Measurements from ENCODE around the gene ADAMTS2.

Gene ADAMTS2

GRCh38 chr5:179207470-179207869 is 137.8 kb downstream of the ADAMTS2 start:
- H3K18ac ChIP-seq (ENCODE audit: low read depth in 1 of 2, low read length in 2 of 2) = no peak overlapping the region
- H2BK12ac ChIP-seq (ENCODE audit: low read length in 2 of 2) = peak overlapping the region in 1 of 2 experiments; percentile 75
- peaks cover 3% of the 10 kb centered on the region for H3K4me1 ChIP-seq (ENCODE audit: control insufficient read depth, insufficient read depth, low read depth, low read length)
- H3K9ac ChIP-seq (ENCODE audit: low read length) = no peak overlapping the region
- H3K23ac ChIP-seq (ENCODE audit: low read length in 2 of 2) = no peak overlapping the region
- H2BK15ac ChIP-seq (ENCODE audit: low read depth, poor library complexity, severe bottlenecking) = no peak overlapping the region
- peaks cover 0 to 27% of the 10 kb centered on the region in 2 experiments for H3K36me3 ChIP-seq (ENCODE audit: control insufficient read depth in 1 of 2, insufficient read depth in 2 of 2, low read depth in 1 of 2, low read length in 2 of 2)
- H2AFZ ChIP-seq (ENCODE audit: low read depth, low read length) = no peak overlapping the region
- H2BK5ac ChIP-seq (ENCODE audit: low read depth, low read length, poor library complexity, severe bottlenecking) = peak overlapping the region; percentile 25
- H3K9me3 ChIP-seq (ENCODE audit: control insufficient read depth, low read length) = no peaks in the 10 kb centered on the region
- no peak overlapping the region for H3K27ac ChIP-seq (ENCODE audit: low read length, poor library complexity, severe bottlenecking)
- no peak overlapping the region for H3K4ac ChIP-seq (ENCODE audit: low read depth in 1 of 2, low read length in 2 of 2)
- no peak overlapping the region for H3K14ac ChIP-seq (ENCODE audit: low read length in 2 of 2)
- H4K91ac ChIP-seq (ENCODE audit: low read length) = peak overlapping the region; percentile 72
- H3K4me3 ChIP-seq (ENCODE audit: insufficient read depth in 1 of 2, low read depth in 1 of 2, low read length in 2 of 2) = no peak overlapping the region
- H3K4me2 ChIP-seq (ENCODE audit: low read length, poor library complexity, severe bottlenecking) = no peak overlapping the region
- no peak for DNase-seq
- no peak overlapping the region for H2BK120ac ChIP-seq (ENCODE audit: low read depth, low read length)
- H3K27me3 ChIP-seq (ENCODE audit: control insufficient read depth in 1 of 2, insufficient read depth in 1 of 2, low read length in 2 of 2) = no peaks in the 10 kb centered on the region
- no peak overlapping the region for H4K8ac ChIP-seq (ENCODE audit: low read length)
- H2AK5ac ChIP-seq (ENCODE audit: low read length, severe bottlenecking) = no peak overlapping the region
- 89% methylated on average over 20 of the region's 20 CpGs for WGBS
- no peaks in the 10 kb centered on the region for H3K79me1 ChIP-seq (replicated peaks; ENCODE audit: low read length, poor library complexity, severe bottlenecking)

GRCh38 chr5:179206366-179206765 is 138.9 kb downstream of the ADAMTS2 start:
- Histone ChIP-seq H3K18ac (ENCODE audit: low read depth in 1 of 2, low read length in 2 of 2) (no peak overlapping the region), H3K4me2 (ENCODE audit: low read length, poor library complexity, severe bottlenecking) (no peak overlapping the region), H3K14ac (ENCODE audit: low read length in 2 of 2) (peak overlapping the region in 1 of 2 experiments; percentile 26), H4K91ac (ENCODE audit: low read length) (peak overlapping the region; percentile 16), H3K4me1 (ENCODE audit: control insufficient read depth, insufficient read depth, low read depth, low read length) (peaks cover 3% of the 10 kb centered on the region), H4K8ac (ENCODE audit: low read length) (no peak overlapping the region), H3K23ac (ENCODE audit: low read length in 2 of 2) (no peak overlapping the region), H2BK15ac (ENCODE audit: low read depth, poor library complexity, severe bottlenecking) (peak overlapping the region; percentile 20), H3K36me3 (ENCODE audit: control insufficient read depth in 1 of 2, insufficient read depth in 2 of 2, low read depth in 1 of 2, low read length in 2 of 2) (peaks cover 0 to 34% of the 10 kb centered on the region in 2 experiments), H3K9ac (ENCODE audit: low read length) (no peak overlapping the region), H2AK5ac (ENCODE audit: low read length, severe bottlenecking) (no peak overlapping the region), H3K4ac (ENCODE audit: low read depth in 1 of 2, low read length in 2 of 2) (no peak overlapping the region), H3K27ac (ENCODE audit: low read length, poor library complexity, severe bottlenecking) (no peak overlapping the region), H3K4me3 (ENCODE audit: insufficient read depth in 1 of 2, low read depth in 1 of 2, low read length in 2 of 2) (no peak overlapping the region), H3K79me1 (replicated peaks; ENCODE audit: low read length, poor library complexity, severe bottlenecking) (no peaks in the 10 kb centered on the region), H3K9me3 (ENCODE audit: control insufficient read depth, low read length) (no peaks in the 10 kb centered on the region), H2AFZ (ENCODE audit: low read depth, low read length) (no peak overlapping the region), H3K27me3 (ENCODE audit: control insufficient read depth in 1 of 2, insufficient read depth in 1 of 2, low read length in 2 of 2) (no peaks in the 10 kb centered on the region), H2BK5ac (ENCODE audit: low read depth, low read length, poor library complexity, severe bottlenecking) (no peak overlapping the region), H2BK120ac (ENCODE audit: low read depth, low read length) (no peak overlapping the region), H2BK12ac (ENCODE audit: low read length in 2 of 2) (no peak overlapping the region)
- DNase-seq = no peak
- 90% methylated on average over 8 of the region's 8 CpGs for WGBS

- Histone ChIP-seq H3K27me3 (ENCODE audit: control insufficient read depth in 1 of 2, insufficient read depth in 1 of 2, low read length in 2 of 2) (no peaks in the 10 kb centered on the region), H3K14ac (ENCODE audit: low read length in 2 of 2) (no peak overlapping the region), H3K4me1 (ENCODE audit: control insufficient read depth, insufficient read depth, low read depth, low read length) (peaks cover 3% of the 10 kb centered on the region), H3K4me3 (ENCODE audit: insufficient read depth in 1 of 2, low read depth in 1 of 2, low read length in 2 of 2) (no peak overlapping the region), H3K4ac (ENCODE audit: low read depth in 1 of 2, low read length in 2 of 2) (no peak overlapping the region), H2AFZ (ENCODE audit: low read depth, low read length) (no peak overlapping the region), H4K8ac (ENCODE audit: low read length) (no peak overlapping the region), H3K79me1 (replicated peaks; ENCODE audit: low read length, poor library complexity, severe bottlenecking) (no peaks in the 10 kb centered on the region), H3K27ac (ENCODE audit: low read length, poor library complexity, severe bottlenecking) (no peak overlapping the region), H3K9ac (ENCODE audit: low read length) (no peak overlapping the region), H4K91ac (ENCODE audit: low read length) (no peak overlapping the region), H2BK15ac (ENCODE audit: low read depth, poor library complexity, severe bottlenecking) (no peak overlapping the region), H3K9me3 (ENCODE audit: control insufficient read depth, low read length) (no peaks in the 10 kb centered on the region), H3K4me2 (ENCODE audit: low read length, poor library complexity, severe bottlenecking) (no peak overlapping the region), H2BK12ac (ENCODE audit: low read length in 2 of 2) (no peak overlapping the region), H3K23ac (ENCODE audit: low read length in 2 of 2) (no peak overlapping the region), H3K36me3 (ENCODE audit: control insufficient read depth in 1 of 2, insufficient read depth in 2 of 2, low read depth in 1 of 2, low read length in 2 of 2) (peaks cover 0 to 39% of the 10 kb centered on the region in 2 experiments), H2BK120ac (ENCODE audit: low read depth, low read length) (no peak overlapping the region), H3K18ac (ENCODE audit: low read depth in 1 of 2, low read length in 2 of 2) (no peak overlapping the region), H2BK5ac (ENCODE audit: low read depth, low read length, poor library complexity, severe bottlenecking) (no peak overlapping the region), H2AK5ac (ENCODE audit: low read length, severe bottlenecking) (no peak overlapping the region)
- DNase-seq = no peak
- WGBS = 88% methylated on average over 12 of the region's 12 CpGs
These were observed 140.0 kb downstream of the ADAMTS2 start for GRCh38 chr5:179205277-179205676.

- Histone ChIP-seq H3K36me3 (ENCODE audit: control insufficient read depth in 1 of 2, insufficient read depth in 2 of 2, low read depth in 1 of 2, low read length in 2 of 2) (peaks cover 0 to 39% of the 10 kb centered on the region in 2 experiments), H3K9ac (ENCODE audit: low read length) (no peak overlapping the region), H3K4ac (ENCODE audit: low read depth in 1 of 2, low read length in 2 of 2) (no peak overlapping the region), H2AFZ (ENCODE audit: low read depth, low read length) (no peak overlapping the region), H3K4me2 (ENCODE audit: low read length, poor library complexity, severe bottlenecking) (no peak overlapping the region), H3K23ac (ENCODE audit: low read length in 2 of 2) (no peak overlapping the region), H3K27me3 (ENCODE audit: control insufficient read depth in 1 of 2, insufficient read depth in 1 of 2, low read length in 2 of 2) (no peaks in the 10 kb centered on the region), H4K8ac (ENCODE audit: low read length) (no peak overlapping the region), H3K79me1 (replicated peaks; ENCODE audit: low read length, poor library complexity, severe bottlenecking) (no peaks in the 10 kb centered on the region), H4K91ac (ENCODE audit: low read length) (no peak overlapping the region), H2BK120ac (ENCODE audit: low read depth, low read length) (no peak overlapping the region), H2BK12ac (ENCODE audit: low read length in 2 of 2) (no peak overlapping the region), H2BK5ac (ENCODE audit: low read depth, low read length, poor library complexity, severe bottlenecking) (no peak overlapping the region), H3K4me3 (ENCODE audit: insufficient read depth in 1 of 2, low read depth in 1 of 2, low read length in 2 of 2) (no peak overlapping the region), H3K9me3 (ENCODE audit: control insufficient read depth, low read length) (no peaks in the 10 kb centered on the region), H3K18ac (ENCODE audit: low read depth in 1 of 2, low read length in 2 of 2) (no peak overlapping the region), H3K14ac (ENCODE audit: low read length in 2 of 2) (no peak overlapping the region), H3K4me1 (ENCODE audit: control insufficient read depth, insufficient read depth, low read depth, low read length) (peaks cover 3% of the 10 kb centered on the region), H3K27ac (ENCODE audit: low read length, poor library complexity, severe bottlenecking) (no peak overlapping the region), H2BK15ac (ENCODE audit: low read depth, poor library complexity, severe bottlenecking) (no peak overlapping the region), H2AK5ac (ENCODE audit: low read length, severe bottlenecking) (no peak overlapping the region)
- DNase-seq = no peak
- WGBS = 84% methylated on average over 21 of the region's 21 CpGs
These were observed 140.7 kb downstream of the ADAMTS2 start for GRCh38 chr5:179204572-179204971.
